ENCODE measurements around the gene SRGAP1.
"Not testable (repeated sequence)": the region's sequence is repeated elsewhere in the genome, so short reads cannot be mapped to it uniquely, and the experiment has no call there.

The SRGAP1 gene

DNA sequence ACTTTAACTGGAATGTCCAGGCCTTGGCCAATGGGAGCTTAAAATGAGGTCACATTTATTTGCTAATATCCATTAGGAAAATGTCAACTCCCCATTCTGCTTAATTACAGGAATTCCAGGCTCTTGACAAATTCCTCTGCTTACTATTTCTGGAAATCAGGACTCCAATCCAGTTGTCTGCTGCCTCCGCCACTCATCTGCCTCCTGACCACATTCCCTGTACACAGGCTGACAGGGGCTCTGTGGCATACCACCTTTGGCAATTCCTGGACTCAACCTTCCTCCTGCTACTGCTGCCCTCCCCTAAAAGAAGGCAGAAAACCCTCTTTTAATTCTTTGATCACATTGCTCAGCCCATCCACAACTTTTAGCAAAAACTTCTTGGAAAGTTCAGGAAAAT, 339.7 kb downstream of the SRGAP1 start:
- Histone ChIP-seq H3K27me3 (ENCODE audit: control insufficient read depth, insufficient read depth, low read length) (no peaks in the 10 kb centered on the region), H3K4me3 (ENCODE audit: low read length) (no peak overlapping the region), H3K9me3 (ENCODE audit: control insufficient read depth, low read length) (no peaks in the 10 kb centered on the region), H3K4me1 (ENCODE audit: control insufficient read depth, insufficient read depth, low read length) (no peaks in the 10 kb centered on the region), H3K36me3 (ENCODE audit: control insufficient read depth, insufficient read depth, low read length) (no peaks in the 10 kb centered on the region), H3K9ac (ENCODE audit: low read length) (no peak overlapping the region)

DNA sequence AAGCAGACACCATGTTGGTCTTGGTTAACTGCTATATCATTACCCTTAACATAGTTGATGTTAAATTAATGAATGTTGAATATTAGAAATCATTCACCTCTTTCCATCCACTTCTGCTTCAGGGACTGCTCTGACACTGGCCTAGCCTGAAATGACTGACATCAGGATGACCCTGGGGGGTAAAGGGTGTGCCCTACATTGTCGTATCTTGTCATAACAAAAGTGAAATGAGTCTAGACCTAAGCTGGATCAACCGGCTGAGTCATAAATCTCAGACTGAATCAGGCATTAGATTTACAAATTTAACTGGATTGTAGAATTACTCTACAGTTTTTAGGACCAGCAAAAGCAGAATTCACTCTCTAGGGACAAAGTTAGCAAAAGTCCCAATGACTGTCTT, 342.3 kb downstream of the SRGAP1 start:
- no peaks in the 10 kb centered on the region for H3K27me3 ChIP-seq (ENCODE audit: control insufficient read depth, insufficient read depth, low read length)
- no peak overlapping the region for H3K9ac ChIP-seq (ENCODE audit: low read length)
- H3K4me1 ChIP-seq (ENCODE audit: control insufficient read depth, insufficient read depth, low read length): no peaks in the 10 kb centered on the region
- H3K9me3 ChIP-seq (ENCODE audit: control insufficient read depth, low read length): no peaks in the 10 kb centered on the region
- no peak overlapping the region for H3K4me3 ChIP-seq (ENCODE audit: low read length)
- H3K36me3 ChIP-seq (ENCODE audit: control insufficient read depth, insufficient read depth, low read length): no peaks in the 10 kb centered on the region

DNA sequence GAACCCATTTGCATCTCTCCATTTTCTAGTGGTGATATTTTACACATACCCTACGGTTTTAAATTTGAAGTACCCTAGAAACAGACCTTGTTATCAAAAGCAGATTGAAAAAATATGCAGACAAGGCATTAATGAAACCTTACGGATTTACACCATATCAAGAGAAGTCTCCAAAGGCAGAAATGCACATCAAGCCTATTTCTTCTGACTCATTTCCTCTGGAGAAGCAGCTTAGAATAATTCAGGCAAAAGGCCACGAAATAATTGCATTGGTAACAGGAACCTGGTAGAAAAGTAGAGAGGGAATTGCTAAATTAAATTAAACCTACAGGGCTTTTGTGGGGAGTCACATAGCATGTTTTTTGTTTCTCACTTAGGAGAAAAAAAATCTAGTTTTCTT, 342.9 kb downstream of the SRGAP1 start:
- no peaks in the 10 kb centered on the region for H3K4me1 ChIP-seq (ENCODE audit: control insufficient read depth, insufficient read depth, low read length)
- H3K4me3 ChIP-seq (ENCODE audit: low read length): no peak overlapping the region
- H3K9ac ChIP-seq (ENCODE audit: low read length): no peak overlapping the region
- no peaks in the 10 kb centered on the region for H3K27me3 ChIP-seq (ENCODE audit: control insufficient read depth, insufficient read depth, low read length)
- H3K36me3 ChIP-seq (ENCODE audit: control insufficient read depth, insufficient read depth, low read length): no peaks in the 10 kb centered on the region
- H3K9me3 ChIP-seq (ENCODE audit: control insufficient read depth, low read length): no peaks in the 10 kb centered on the region

DNA sequence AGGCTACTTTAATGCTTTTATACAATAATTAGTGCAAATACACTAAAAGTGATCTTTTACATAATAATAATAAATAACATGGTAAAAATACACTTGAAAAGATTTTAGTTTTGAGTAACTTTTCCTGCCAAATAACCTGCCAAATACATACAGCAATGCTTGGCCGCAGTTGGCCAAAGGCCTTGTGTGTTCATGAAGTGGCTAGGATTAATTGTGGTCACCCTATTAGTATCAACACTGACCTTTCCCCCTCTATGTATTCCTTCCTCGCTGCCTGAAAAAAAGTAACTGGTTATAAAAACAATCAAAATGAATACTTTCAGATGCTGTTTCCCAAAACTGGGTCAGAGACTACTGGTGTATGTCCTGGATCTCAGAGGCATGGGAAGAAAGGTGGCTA, 343.3 kb downstream of the SRGAP1 start:
- H3K9me3 ChIP-seq (ENCODE audit: control insufficient read depth, low read length): no peaks in the 10 kb centered on the region
- no peak overlapping the region for H3K4me3 ChIP-seq (ENCODE audit: low read length)
- no peaks in the 10 kb centered on the region for H3K36me3 ChIP-seq (ENCODE audit: control insufficient read depth, insufficient read depth, low read length)
- no peak overlapping the region for H3K9ac ChIP-seq (ENCODE audit: low read length)
- no peaks in the 10 kb centered on the region for H3K27me3 ChIP-seq (ENCODE audit: control insufficient read depth, insufficient read depth, low read length)
- no peaks in the 10 kb centered on the region for H3K4me1 ChIP-seq (ENCODE audit: control insufficient read depth, insufficient read depth, low read length)

DNA sequence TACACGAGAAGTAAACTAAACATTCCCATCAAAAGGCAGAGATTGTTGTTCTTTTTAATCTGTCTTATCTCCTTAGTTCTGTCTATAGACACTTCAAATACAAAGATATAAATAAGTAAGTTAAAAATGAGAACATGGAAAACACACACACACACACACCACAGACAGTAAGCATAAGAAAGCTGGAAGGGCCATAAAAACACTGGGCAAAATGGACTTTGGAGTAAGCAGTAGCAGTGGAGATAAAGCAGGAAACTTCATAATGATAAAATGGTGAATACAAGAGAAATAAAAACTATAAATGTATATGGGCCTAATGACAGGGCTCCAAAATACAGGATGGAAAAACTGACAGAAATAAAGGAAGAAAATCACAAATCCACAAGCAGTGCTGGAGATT, 345.0 kb downstream of the SRGAP1 start:
- H3K4me3 ChIP-seq (ENCODE audit: low read length): no peak overlapping the region
- H3K9me3 ChIP-seq (ENCODE audit: control insufficient read depth, low read length): no peaks in the 10 kb centered on the region
- H3K27me3 ChIP-seq (ENCODE audit: control insufficient read depth, insufficient read depth, low read length): no peaks in the 10 kb centered on the region
- no peaks in the 10 kb centered on the region for H3K36me3 ChIP-seq (ENCODE audit: control insufficient read depth, insufficient read depth, low read length)
- H3K9ac ChIP-seq (ENCODE audit: low read length): no peak overlapping the region
- H3K4me1 ChIP-seq (ENCODE audit: control insufficient read depth, insufficient read depth, low read length): no peaks in the 10 kb centered on the region

DNA sequence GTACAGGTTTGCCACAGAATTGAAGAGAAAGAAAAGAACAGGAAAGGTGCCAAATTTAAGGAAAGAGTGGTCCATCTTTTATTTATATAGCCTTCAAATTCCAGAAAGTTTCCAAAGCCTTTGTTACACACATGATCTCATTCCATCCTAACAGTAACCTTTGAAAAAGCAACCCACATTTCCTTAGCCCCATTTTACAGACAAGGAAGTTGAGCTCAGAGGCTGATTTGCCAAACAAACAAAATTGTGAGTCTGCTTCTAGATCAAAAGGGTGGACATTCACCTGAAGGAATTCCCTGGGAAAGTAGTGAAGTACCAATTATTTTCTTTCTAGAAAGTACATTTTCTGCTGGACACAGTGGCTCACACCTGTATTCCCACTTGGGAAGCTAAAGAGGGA, 345.6 kb downstream of the SRGAP1 start:
- H3K4me1 ChIP-seq (ENCODE audit: control insufficient read depth, insufficient read depth, low read length): no peaks in the 10 kb centered on the region
- no peak overlapping the region for H3K4me3 ChIP-seq (ENCODE audit: low read length)
- no peaks in the 10 kb centered on the region for H3K27me3 ChIP-seq (ENCODE audit: control insufficient read depth, insufficient read depth, low read length)
- no peaks in the 10 kb centered on the region for H3K36me3 ChIP-seq (ENCODE audit: control insufficient read depth, insufficient read depth, low read length)
- no peak overlapping the region for H3K9ac ChIP-seq (ENCODE audit: low read length)
- H3K9me3 ChIP-seq (ENCODE audit: control insufficient read depth, low read length): no peaks in the 10 kb centered on the region

DNA sequence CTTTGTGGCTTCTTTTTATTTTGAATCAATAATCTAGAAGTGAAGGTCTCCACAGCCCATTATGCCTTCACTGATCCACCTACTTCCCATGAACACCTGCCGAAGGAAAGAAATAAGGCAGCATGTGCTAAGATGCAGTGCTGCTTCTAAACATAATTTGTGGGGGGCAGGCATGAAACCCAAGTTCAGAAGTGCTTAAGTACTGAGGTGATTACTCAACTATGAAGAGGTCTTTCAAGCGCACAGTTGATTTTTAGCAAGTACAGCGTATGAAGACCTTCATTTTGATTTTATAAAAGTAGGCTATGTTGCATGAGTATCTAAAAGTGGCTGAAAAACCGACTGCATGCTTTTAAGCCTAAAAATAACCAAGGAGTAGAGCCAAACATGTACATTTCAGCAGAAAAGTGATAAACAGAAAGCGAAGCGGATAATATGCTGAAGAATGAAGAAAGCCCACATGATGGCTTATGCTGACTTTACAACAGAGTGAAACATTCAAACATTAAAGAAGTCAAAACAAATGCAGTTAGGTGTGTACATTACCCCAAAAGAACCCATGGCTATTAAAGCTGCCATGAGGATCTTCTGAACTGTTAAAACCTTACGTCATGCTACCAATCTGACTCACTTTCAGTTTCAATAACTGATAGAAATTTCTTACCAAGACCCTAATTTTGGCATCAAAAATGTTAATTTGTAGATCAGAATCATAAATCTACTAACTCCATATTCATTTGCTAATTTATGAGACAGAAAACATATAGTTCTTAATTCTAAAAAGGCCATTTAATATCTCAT, 348.3 kb downstream of the SRGAP1 start:
- H3K4me3 ChIP-seq (ENCODE audit: low read length): no peak overlapping the region
- no peak overlapping the region for H3K9ac ChIP-seq (ENCODE audit: low read length)
- no peaks in the 10 kb centered on the region for H3K9me3 ChIP-seq (ENCODE audit: control insufficient read depth, low read length)
- H3K27me3 ChIP-seq (ENCODE audit: control insufficient read depth, insufficient read depth, low read length): no peaks in the 10 kb centered on the region
- H3K4me1 ChIP-seq (ENCODE audit: control insufficient read depth, insufficient read depth, low read length): no peaks in the 10 kb centered on the region
- no peaks in the 10 kb centered on the region for H3K36me3 ChIP-seq (ENCODE audit: control insufficient read depth, insufficient read depth, low read length)

DNA sequence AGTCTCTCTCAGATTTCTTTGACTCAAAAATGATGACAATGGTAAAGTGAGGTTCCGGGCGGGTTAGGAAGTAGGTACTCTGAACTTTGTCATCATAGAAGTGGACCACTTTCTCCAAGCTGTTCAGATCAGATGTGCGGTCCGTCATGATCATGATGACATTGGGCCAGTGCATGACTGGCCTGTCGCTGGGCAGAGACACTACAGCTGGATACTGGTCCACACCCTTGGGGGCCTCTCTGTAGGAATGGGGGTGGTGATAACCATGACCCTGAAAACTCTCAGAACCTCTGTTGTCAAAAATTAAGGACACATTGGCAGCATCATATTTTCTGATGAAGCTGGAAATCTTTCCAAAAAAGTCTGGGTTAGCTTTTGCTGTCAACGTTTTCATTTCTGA, 349.4 kb downstream of the SRGAP1 start:
- no peaks in the 10 kb centered on the region for H3K9me3 ChIP-seq (ENCODE audit: control insufficient read depth, low read length)
- H3K36me3 ChIP-seq (ENCODE audit: control insufficient read depth, insufficient read depth, low read length): no peaks in the 10 kb centered on the region
- H3K9ac ChIP-seq (ENCODE audit: low read length): no peak overlapping the region
- no peaks in the 10 kb centered on the region for H3K4me1 ChIP-seq (ENCODE audit: control insufficient read depth, insufficient read depth, low read length)
- H3K4me3 ChIP-seq (ENCODE audit: low read length): no peak overlapping the region
- H3K27me3 ChIP-seq (ENCODE audit: control insufficient read depth, insufficient read depth, low read length): no peaks in the 10 kb centered on the region

DNA sequence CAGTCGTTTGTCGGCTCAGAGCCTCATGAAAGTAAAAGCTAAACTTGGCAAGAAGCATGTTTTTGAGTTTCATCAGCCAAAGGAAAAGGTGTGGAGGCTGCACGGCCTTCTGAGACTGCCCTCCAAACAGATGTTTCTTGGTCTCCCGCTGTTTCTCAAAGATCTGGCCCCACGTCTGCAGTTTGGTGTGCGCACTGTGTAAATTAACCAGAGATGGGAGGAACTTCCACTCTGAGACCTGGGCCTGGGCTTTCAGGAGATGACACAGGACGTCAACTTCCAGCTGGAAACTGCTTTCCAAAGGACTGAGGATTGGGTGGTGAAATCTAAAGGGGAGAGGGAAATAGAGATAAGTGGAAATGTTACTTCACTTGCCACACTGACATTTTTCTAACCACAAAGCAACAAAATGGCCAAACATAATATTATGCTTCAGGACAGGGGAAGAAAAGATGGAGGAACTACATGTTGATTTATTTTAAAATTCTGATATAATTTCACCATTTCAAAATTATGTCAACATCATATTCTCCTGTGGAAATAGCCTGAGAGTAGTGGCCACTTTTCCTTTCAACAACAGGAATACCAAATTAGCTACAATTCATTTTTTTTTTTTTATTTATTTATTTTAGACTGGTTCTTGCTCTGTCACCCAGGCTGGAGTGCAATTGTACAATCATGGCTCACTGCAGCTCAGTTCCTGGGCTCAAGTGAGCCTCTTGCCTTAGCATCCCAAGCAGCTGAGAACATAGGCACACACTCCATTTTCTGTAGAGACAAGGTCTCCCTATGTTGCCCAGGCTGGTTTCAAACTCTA, 350.0 kb downstream of the SRGAP1 start:
- Histone ChIP-seq H3K27me3 (ENCODE audit: control insufficient read depth, insufficient read depth, low read length) (no peaks in the 10 kb centered on the region), H3K4me1 (ENCODE audit: control insufficient read depth, insufficient read depth, low read length) (no peaks in the 10 kb centered on the region), H3K4me3 (ENCODE audit: low read length) (no peak overlapping the region), H3K9ac (ENCODE audit: low read length) (no peak overlapping the region), H3K36me3 (ENCODE audit: control insufficient read depth, insufficient read depth, low read length) (no peaks in the 10 kb centered on the region), H3K9me3 (ENCODE audit: control insufficient read depth, low read length) (no peaks in the 10 kb centered on the region)

DNA sequence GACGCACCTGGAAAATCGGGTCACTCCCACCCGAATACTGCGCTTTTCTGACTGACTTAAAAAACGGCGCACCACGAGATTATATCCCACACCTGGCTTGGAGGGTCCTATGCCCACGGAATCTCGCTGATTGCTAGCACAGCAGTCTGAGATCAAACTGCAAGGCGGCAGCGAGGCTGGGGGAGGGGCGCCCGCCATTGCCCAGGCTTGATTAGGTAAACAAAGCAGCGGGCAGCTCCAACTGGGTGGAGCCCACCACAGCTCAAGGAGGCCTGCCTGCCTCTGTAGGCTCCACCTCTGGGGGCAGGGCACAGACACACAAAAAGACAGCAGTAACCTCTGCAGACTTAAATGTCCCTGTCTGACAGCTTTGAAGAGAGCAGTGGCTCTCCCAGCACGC, 351.3 kb downstream of the SRGAP1 start:
- not testable (repeated sequence) for H3K27me3 ChIP-seq (ENCODE audit: control insufficient read depth, insufficient read depth, low read length); H3K4me1 ChIP-seq (ENCODE audit: control insufficient read depth, insufficient read depth, low read length); H3K9me3 ChIP-seq (ENCODE audit: control insufficient read depth, low read length); H3K36me3 ChIP-seq (ENCODE audit: control insufficient read depth, insufficient read depth, low read length); H3K4me3 ChIP-seq (ENCODE audit: low read length); H3K9ac ChIP-seq (ENCODE audit: low read length)

DNA sequence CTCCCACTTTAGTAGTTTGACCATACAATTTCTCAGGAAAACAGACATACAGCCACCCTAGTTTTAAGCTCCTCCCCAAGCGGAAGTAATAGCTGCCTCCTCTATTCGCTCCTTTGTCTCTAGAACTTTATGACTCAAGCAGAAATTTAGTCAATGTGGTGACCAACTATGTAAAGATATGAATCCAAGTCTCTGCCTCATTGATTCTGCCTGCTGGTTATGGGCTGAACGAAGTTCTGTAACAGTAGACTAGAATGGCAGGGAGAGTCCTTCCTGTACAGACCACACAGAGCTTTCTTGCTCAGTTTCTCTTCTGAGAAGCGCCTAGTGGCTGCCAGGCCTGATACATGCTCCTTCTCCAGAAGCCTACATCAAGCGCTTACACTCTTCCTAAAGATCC, 358.5 kb downstream of the SRGAP1 start:
- Histone ChIP-seq H3K27me3 (ENCODE audit: control insufficient read depth, insufficient read depth, low read length) (no peaks in the 10 kb centered on the region), H3K4me3 (ENCODE audit: low read length) (no peak overlapping the region), H3K9ac (ENCODE audit: low read length) (no peak overlapping the region)

DNA sequence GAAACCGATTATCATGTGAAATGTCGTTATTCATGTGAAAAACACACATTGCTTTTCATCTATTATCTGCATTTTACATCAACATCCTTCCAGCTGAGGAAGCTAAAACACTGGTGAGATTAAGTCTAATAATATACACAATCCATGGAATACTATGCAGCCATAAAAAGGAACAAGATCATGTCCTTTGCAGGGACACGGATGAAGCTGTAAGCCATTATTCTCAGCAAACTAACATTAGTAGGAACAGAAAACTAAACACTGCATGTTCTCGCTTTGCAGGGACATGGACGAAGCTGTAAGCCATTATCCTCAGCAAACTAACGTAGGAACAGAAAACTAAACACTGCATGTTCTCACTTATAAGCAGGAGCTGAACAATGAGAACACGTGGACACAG, 359.3 kb downstream of the SRGAP1 start:
- Histone ChIP-seq H3K4me1 (ENCODE audit: control insufficient read depth, insufficient read depth, low read length) (no peaks in the 10 kb centered on the region), H3K9me3 (ENCODE audit: control insufficient read depth, low read length) (no peaks in the 10 kb centered on the region), H3K27me3 (ENCODE audit: control insufficient read depth, insufficient read depth, low read length) (no peaks in the 10 kb centered on the region), H3K36me3 (ENCODE audit: control insufficient read depth, insufficient read depth, low read length) (no peaks in the 10 kb centered on the region), H3K4me3 (ENCODE audit: low read length) (no peak overlapping the region), H3K9ac (ENCODE audit: low read length) (no peak overlapping the region)

More for the DNA sequence above, 358.5 kb downstream of the SRGAP1 start:
- Histone ChIP-seq H3K36me3 (ENCODE audit: control insufficient read depth, insufficient read depth, low read length) (no peaks in the 10 kb centered on the region), H3K4me1 (ENCODE audit: control insufficient read depth, insufficient read depth, low read length) (no peaks in the 10 kb centered on the region), H3K9me3 (ENCODE audit: control insufficient read depth, low read length) (no peaks in the 10 kb centered on the region)

All from mucosa of stomach (tissue), 1 donor.